ENCODE data around the gene AMOTL1. TPM values are rescaled to one million over a fixed set of nuclear protein-coding genes. Genes with fewer than 3 reads are reported as not detected.

AMOTL1 gene
- total RNA-seq, 6 experiments from 2014 or later: 7.4 to 43.8 (median 17.3) TPM

DNA sequence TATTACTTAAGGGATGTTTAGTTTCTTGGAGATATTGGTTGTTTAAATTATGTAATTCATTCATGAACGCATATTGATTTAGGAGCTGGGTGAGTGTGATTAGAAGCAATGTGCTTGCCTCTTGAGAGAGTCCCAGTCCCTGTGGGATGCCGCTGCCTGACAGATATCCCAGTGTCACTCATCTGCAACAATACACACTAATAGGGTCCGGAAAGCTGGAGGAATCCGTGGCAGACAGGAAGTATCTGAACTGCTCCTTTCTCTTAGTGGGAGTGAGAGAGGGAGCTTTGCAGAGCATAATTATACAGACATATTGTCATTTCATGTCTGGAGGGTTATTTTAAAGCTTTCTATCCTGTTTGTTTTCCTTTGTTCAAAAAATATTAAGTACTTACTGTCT, 17.4 kb downstream of the AMOTL1 start:
- ATAC-seq: no peak
- no peak for TF ChIP-seq POLR2A (IDR thresholded peaks at IDR 0.05)
- TF ChIP-seq, protein P1, sequence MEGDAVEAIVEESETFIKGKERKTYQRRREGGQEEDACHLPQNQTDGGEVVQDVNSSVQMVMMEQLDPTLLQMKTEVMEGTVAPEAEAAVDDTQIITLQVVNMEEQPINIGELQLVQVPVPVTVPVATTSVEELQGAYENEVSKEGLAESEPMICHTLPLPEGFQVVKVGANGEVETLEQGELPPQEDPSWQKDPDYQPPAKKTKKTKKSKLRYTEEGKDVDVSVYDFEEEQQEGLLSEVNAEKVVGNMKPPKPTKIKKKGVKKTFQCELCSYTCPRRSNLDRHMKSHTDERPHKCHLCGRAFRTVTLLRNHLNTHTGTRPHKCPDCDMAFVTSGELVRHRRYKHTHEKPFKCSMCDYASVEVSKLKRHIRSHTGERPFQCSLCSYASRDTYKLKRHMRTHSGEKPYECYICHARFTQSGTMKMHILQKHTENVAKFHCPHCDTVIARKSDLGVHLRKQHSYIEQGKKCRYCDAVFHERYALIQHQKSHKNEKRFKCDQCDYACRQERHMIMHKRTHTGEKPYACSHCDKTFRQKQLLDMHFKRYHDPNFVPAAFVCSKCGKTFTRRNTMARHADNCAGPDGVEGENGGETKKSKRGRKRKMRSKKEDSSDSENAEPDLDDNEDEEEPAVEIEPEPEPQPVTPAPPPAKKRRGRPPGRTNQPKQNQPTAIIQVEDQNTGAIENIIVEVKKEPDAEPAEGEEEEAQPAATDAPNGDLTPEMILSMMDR (IDR thresholded peaks at IDR 0.05): no peak
- Histone ChIP-seq H3K4me1 (peaks cover 0 to 20% (median 0%) of the 10 kb centered on the region in 4 donors), H3K36me3 (no peaks in the 10 kb centered on the region), H3K27me3 (no peaks in the 10 kb centered on the region), H3K9me3 (no peaks in the 10 kb centered on the region), H3K27ac (no peak overlapping the region), H3K4me3 (no peak overlapping the region)
- DNase-seq: no peak
- 88% methylated on average over 4 of the region's 4 CpGs for WGBS (ENCODE audit: insufficient coverage, low coverage, low lambda C conversion rate, missing lambda C conversion rate)
- intact Hi-C loops (cut with DNase I): no loop called here

DNA sequence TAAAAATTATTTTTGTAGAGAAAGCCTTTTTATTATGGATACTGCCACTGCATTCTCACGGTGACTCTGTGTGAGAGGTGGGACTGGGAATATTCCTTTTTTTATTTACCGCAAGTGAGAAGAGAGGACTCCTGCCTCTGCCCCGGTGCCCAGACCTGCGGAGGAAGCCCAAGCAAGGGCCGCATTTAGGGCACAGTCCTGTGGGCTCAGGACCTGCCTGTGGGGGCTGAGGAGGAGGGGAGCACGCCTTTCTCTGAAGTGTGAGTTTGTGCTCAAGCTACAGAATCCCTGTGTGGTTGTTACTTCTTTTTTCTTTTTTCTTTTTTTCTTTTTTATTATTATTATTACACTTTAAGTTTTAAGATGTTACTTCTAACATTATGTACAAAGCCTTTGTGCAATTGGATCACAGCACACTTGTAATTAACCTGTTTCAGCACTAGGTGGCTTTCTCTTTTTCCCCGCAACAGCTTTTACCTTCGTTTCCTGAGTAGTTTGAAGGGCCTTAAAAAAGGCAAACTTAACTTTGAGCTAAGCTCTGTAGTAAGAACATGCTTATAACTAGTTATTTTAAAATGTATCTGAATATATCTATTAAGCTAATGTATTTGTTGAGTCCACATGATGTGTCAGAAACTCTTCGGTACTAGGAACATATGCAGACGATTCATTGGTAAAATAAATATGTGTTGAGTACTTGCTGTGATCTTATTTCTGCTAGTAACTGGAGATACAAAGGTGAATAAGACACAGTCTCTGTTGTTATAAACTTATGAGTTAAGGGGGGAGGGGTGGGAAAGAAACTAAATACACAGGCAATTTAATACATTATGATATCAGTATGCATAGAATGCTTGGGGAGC, 18.3 kb downstream of the AMOTL1 start:
- Histone ChIP-seq H3K4me3 (no peak overlapping the region), H3K27ac (peak overlapping the region in 1 of 3 donors; percentile 5), H3K9me3 (no peaks in the 10 kb centered on the region), H3K4me1 (peaks cover 0 to 20% (median 0%) of the 10 kb centered on the region in 4 donors), H3K27me3 (no peaks in the 10 kb centered on the region), H3K36me3 (no peaks in the 10 kb centered on the region)
- TF ChIP-seq POLR2A (IDR thresholded peaks at IDR 0.05): no peak
- TF ChIP-seq, protein P1 (IDR thresholded peaks at IDR 0.05): peak; percentile 63 to 67 (median 64)
- 42% methylated on average over 10 of the region's 10 CpGs for WGBS (ENCODE audit: insufficient coverage, low coverage, low lambda C conversion rate, missing lambda C conversion rate)
- ATAC-seq (peak; percentile 79 to 86 (median 82)), DNase-seq (no peak)
- intact Hi-C loops (cut with DNase I): no loop called here

GRCh38 chr11:94787801-94788200, 19.6 kb downstream of the AMOTL1 start:
- peak; percentile 84 to 89 (median 88) for ATAC-seq
- H3K27ac ChIP-seq: no peak overlapping the region

DNA sequence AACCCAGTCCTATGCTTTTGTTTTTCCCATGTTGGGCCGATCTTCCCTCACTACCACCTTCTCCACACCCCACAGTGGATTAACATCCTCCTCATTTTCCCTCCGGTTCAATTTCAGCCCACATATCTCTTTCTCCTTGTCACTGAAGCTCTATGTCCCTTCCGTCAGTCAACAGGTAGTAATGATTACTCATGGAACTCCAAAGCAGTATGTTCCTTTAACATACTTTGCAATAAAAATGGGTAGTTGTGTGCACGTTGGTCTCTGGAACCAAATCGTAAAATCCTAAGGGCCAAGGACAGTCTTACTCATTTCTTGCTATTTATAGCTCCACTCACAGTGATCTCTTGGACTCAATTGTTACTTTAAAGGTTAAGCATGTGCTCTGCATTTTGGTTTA, 20.2 kb downstream of the AMOTL1 start:
- WGBS (ENCODE audit: insufficient coverage, low coverage, low lambda C conversion rate, missing lambda C conversion rate): 69% methylated on average over 5 of the region's 5 CpGs
- intact Hi-C loops (cut with DNase I): no loop called here
- Histone ChIP-seq H3K27ac (no peak overlapping the region), H3K27me3 (no peaks in the 10 kb centered on the region), H3K9me3 (no peaks in the 10 kb centered on the region), H3K36me3 (no peaks in the 10 kb centered on the region), H3K4me1 (peaks cover 0 to 25% (median 3%) of the 10 kb centered on the region in 4 donors), H3K4me3 (no peak overlapping the region)
- TF ChIP-seq POLR2A (IDR thresholded peaks at IDR 0.05): no peak
- TF ChIP-seq, protein P1 (IDR thresholded peaks at IDR 0.05): no peak
- ATAC-seq (no peak), DNase-seq (no peak)

More at GRCh38 chr11:94787801-94788200, 19.6 kb downstream of the AMOTL1 start:
- no peaks in the 10 kb centered on the region for H3K36me3 ChIP-seq
- WGBS (ENCODE audit: insufficient coverage, low coverage, low lambda C conversion rate, missing lambda C conversion rate): 29% methylated on average over 5 of the region's 5 CpGs
- no peaks in the 10 kb centered on the region for H3K9me3 ChIP-seq
- DNase-seq: peak; percentile 57 to 78 (median 64)
- H3K4me3 ChIP-seq: no peak overlapping the region
- H3K4me1 ChIP-seq: peaks cover 0 to 20% (median 0%) of the 10 kb centered on the region in 4 donors
- no peaks in the 10 kb centered on the region for H3K27me3 ChIP-seq
- intact Hi-C loops (cut with DNase I): no loop called here
- no peak for TF ChIP-seq POLR2A (IDR thresholded peaks at IDR 0.05)
- TF ChIP-seq, protein P1 (IDR thresholded peaks at IDR 0.05): no peak

Measured in right lobe of liver (tissue), 6 donors.